ENCODE data around the gene PPT2. TPM values are rescaled to one million over a fixed set of nuclear protein-coding genes. Genes with fewer than 3 reads are reported as not detected.

Gene PPT2
- 14.3 and 17.5 TPM in 2 replicates for total RNA-seq

GRCh38 chr6:32153564-32154513, at the start of gene PPT2:
TSS of gene PPT2 (plus strand) at chr6:32154141. CDS start at chr6:32154595, 454 bp downstream.

GRCh38 chr6:32109114-32109764, 44.7 kb upstream of the PPT2 start, which contains the start of gene TNXB:
TSS of gene TNXB (minus strand) at chr6:32109338. CDS start at chr6:32098198, 11,140 bp downstream.

GRCh38 chr6:32127717-32128592, 26.0 kb upstream of the PPT2 start, which contains the start of gene ATF6B:
TSS of gene ATF6B (minus strand) at chr6:32128246. CDS start at chr6:32128207, 39 bp downstream.

GRCh38 chr6:32151863-32152768, 1.8 kb upstream of the PPT2 start, which contains the start of gene PRRT1:
TSS of gene PRRT1 (minus strand) at chr6:32151939. CDS start at chr6:32151827, 112 bp downstream.

GRCh38 chr6:32164295-32164694, 10.4 kb downstream of the PPT2 start, which contains the start of gene EGFL8:
TSS of gene EGFL8 (plus strand) at chr6:32164595. CDS start at chr6:32166166, 1,571 bp downstream.

GRCh38 chr6:32175711-32176475, 22.0 kb downstream of the PPT2 start, which contains the start of gene AGPAT1:
TSS of gene AGPAT1 (minus strand) at chr6:32176084. CDS start at chr6:32171496, 4,588 bp downstream.

GRCh38 chr6:32177788-32178546, 24.0 kb downstream of the PPT2 start, which contains the start of gene RNF5:
TSS of gene RNF5 (plus strand) at chr6:32178405. CDS start at chr6:32178512, 107 bp downstream.

GRCh38 chr6:32184084-32184640, 30.2 kb downstream of the PPT2 start, which contains the start of gene AGER:
TSS of gene AGER (minus strand) at chr6:32184253. CDS start at chr6:32184222, 31 bp downstream.

GRCh38 chr6:32190054-32190851, 36.3 kb downstream of the PPT2 start, which contains the start of gene PBX2:
TSS of gene PBX2 (minus strand) at chr6:32190202. CDS start at chr6:32189915, 287 bp downstream.

GRCh38 chr6:32192608-32193039, 38.7 kb downstream of the PPT2 start, which contains the start of gene GPSM3:
TSS of gene GPSM3 (minus strand) at chr6:32192643. CDS start at chr6:32192513, 130 bp downstream.

Other genes starting within 250 kb of the PPT2 start
- gene C2, start 226.4 kb upstream of the PPT2 start, total RNA-seq, result not detected in 2 replicates
- gene CFB, start 208.0 kb upstream of the PPT2 start, total RNA-seq, result 1.2 and 3.4 TPM in 2 replicates
- gene NELFE, start 195.2 kb upstream of the PPT2 start, total RNA-seq, result 129 and 171 TPM in 2 replicates
- gene SKIC2, start 195.0 kb upstream of the PPT2 start, total RNA-seq, result 34.5 and 47.2 TPM in 2 replicates
- 17.2 and 20.9 TPM in 2 replicates for gene DXO, start 182.0 kb upstream of the PPT2 start, total RNA-seq
- gene C4A, start 172.1 kb upstream of the PPT2 start, total RNA-seq, result 1.7 and 3.4 TPM in 2 replicates
- 1.2 and 2.4 TPM in 2 replicates for gene C4B, start 139.3 kb upstream of the PPT2 start, total RNA-seq
- not detected in 2 replicates for gene CYP21A2, start 115.7 kb upstream of the PPT2 start, total RNA-seq
- 0.23 and 0.30 TPM in 2 replicates for gene TNXB, start 44.8 kb upstream of the PPT2 start, total RNA-seq
- 16.0 and 22.0 TPM in 2 replicates for gene ATF6B, start 25.9 kb upstream of the PPT2 start, total RNA-seq
- 4.5 and 7.8 TPM in 2 replicates for gene FKBPL, start 23.9 kb upstream of the PPT2 start, total RNA-seq
- not detected in 2 replicates for gene PRRT1, start 2.2 kb upstream of the PPT2 start, total RNA-seq
- 0.57 and 1.0 TPM in 2 replicates for gene EGFL8, start 10.5 kb downstream of the PPT2 start, total RNA-seq
- 49.2 and 63.7 TPM in 2 replicates for gene AGPAT1, start 21.9 kb downstream of the PPT2 start, total RNA-seq
- 37.5 and 64.1 TPM in 2 replicates for gene RNF5, start 24.3 kb downstream of the PPT2 start, total RNA-seq
- 1.3 and 1.8 TPM in 2 replicates for gene AGER, start 30.1 kb downstream of the PPT2 start, total RNA-seq
- gene PBX2, start 36.1 kb downstream of the PPT2 start, total RNA-seq, result 22.7 and 42.2 TPM in 2 replicates
- gene GPSM3, start 38.5 kb downstream of the PPT2 start, total RNA-seq, result 7.0 and 13.3 TPM in 2 replicates
- 0.08 and 0.61 TPM in 2 replicates for gene NOTCH4, start 69.9 kb downstream of the PPT2 start, total RNA-seq
- not detected in 2 replicates for gene TSBP1, start 217.8 kb downstream of the PPT2 start, total RNA-seq